Kidney (tissue), 14 donors: Measurements from ENCODE around the gene KHNYN. TPM values are rescaled to one million over a fixed set of nuclear protein-coding genes. Genes with fewer than 3 reads are reported as not detected.

Source experiments
- DNase-seq, 5 donors: peaks; one replicate each; pipeline ENCODE4 v3.0.0-alpha.2; 2013 to 2020
- FAIRE-seq: peaks from 2 replicates; lab custom pipeline; 2012; peaks lifted over from hg19 to GRCh38; lab: Jason Lieb, UNC
- H3K27ac ChIP-seq, 2 donors: one replicate each; pipeline ENCODE4 v1.7.0; 2013; ENCODE audit warnings: low read depth in 2 of 2, low read length in 2 of 2, inconsistent platforms in 1 of 2
- H3K27me3 ChIP-seq: one replicate; pipeline ENCODE4 v1.7.1; 2013; ENCODE audit warnings: low read length, inconsistent platforms; ENCODE audit not compliant: control insufficient read depth, insufficient read depth
- H3K36me3 ChIP-seq, 3 donors: one replicate each; pipeline versions ENCODE4 v1.7.0 to v1.7.1; 2013; ENCODE audit warnings: low read length in 3 of 3, control low read depth in 1 of 3, inconsistent platforms in 1 of 3; ENCODE audit not compliant: insufficient read depth in 3 of 3, control insufficient read depth in 2 of 3
- H3K4me1 ChIP-seq, 3 donors: one replicate each; pipeline versions ENCODE4 v1.7.0 to v1.7.1; 2013; ENCODE audit warnings: low read length in 3 of 3, inconsistent platforms in 1 of 3, low read depth in 1 of 3; ENCODE audit not compliant: control insufficient read depth in 2 of 3, insufficient read depth in 2 of 3
- H3K4me3 ChIP-seq, 3 donors: one replicate each; pipeline versions ENCODE4 v1.7.0 to v1.8.1; 2013; ENCODE audit warnings: low read length in 3 of 3, control low read depth in 1 of 3, inconsistent platforms in 1 of 3
- H3K9ac ChIP-seq, 3 donors: one replicate each; pipeline versions ENCODE4 v1.7.0 to v1.7.1; 2013; ENCODE audit warnings: low read length in 3 of 3, control low read depth in 1 of 3, inconsistent platforms in 1 of 3
- H3K9me3 ChIP-seq, 3 donors: one replicate each; pipeline versions ENCODE4 v1.7.0 to v1.7.1; 2013; ENCODE audit warnings: low read length in 3 of 3, control low read depth in 1 of 3, inconsistent platforms in 1 of 3; ENCODE audit not compliant: control insufficient read depth in 2 of 3, insufficient read depth in 1 of 3
- intact Hi-C: fragments of 100-400 bp; cut with DNase I; formaldehyde crosslinking; loops from one replicate; pipeline ENCODE4 v1.11.1; 2022
- polyA plus RNA-seq: library from polyadenylated mRNA; stranded (reverse); fragments of 350-450 nt; fragmentation: Illumina TruSeq; extraction: RNeasy Lipid Tissue Mini Kit (QIAGEN cat#74804); gene quantifications from one replicate; pipeline ENCODE4 v1.2.3, GENCODE V29; 2014; ENCODE audit warnings: low read depth, low replicate concordance; ENCODE audit not compliant: insufficient read depth
- total RNA-seq: library from RNA; stranded (reverse); fragmentation: NEBNext Ultra II Directional; extraction: Animal tissue kit (Norgen Biotek cat#: 25700); gene quantifications from one replicate; pipeline ENCODE4 v1.2.1, GENCODE V29; 2021
- TF ChIP-seq, protein P1 (sequence below): IDR thresholded peaks from 3 replicates; pipeline ENCODE4 v1.5.1; 2012; ENCODE audit warnings: mild to moderate bottlenecking, moderate library complexity, borderline replicate concordance; ENCODE audit not compliant: insufficient read depth; ENCODE audit errors: extremely low read depth
- donor health status: control.
- donor health status: control.
- donor health status: control.
- donor health status: control.
- donor health status: control.
- donor health status: DM: yes; HTN: yes; CAD: no.
- donor health status: Normal renal cell carcinoma (clear cell type).

KHNYN gene
- total and polyA plus RNA-seq, 2 donors from 2014 or later = 9.7 to 53.9 TPM

DNA sequence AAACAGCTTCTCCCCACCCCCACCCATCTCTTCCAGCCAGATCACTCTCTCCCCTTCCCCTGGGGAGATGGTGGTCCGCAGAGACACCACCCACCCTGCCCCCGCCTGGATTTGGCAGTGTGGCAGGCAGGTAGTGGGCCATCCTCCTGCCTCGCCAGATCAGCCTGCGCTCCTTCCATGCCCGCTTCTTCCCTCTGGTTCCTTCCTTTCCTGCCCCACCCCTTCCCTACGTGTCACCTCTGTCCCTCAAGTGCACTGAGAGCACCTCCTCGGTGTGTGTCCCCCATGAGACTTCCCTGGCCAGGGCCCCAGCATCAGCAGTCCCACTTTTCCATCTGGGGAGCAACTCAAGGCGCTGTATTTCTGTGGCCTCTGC, 30.3 kb upstream of the KHNYN start:
- FAIRE-seq = no peak
- H3K36me3 ChIP-seq = no peaks in the 10 kb centered on the region
- peak overlapping the region; percentile 66 to 69 (median 67) for H3K4me3 ChIP-seq
- H3K27ac ChIP-seq = no peak overlapping the region
- peak in 2 of 5 donors; percentile 24 to 75 for DNase-seq
- H3K9me3 ChIP-seq = no peaks in the 10 kb centered on the region
- peaks cover 13 to 21% (median 17%) of the 10 kb centered on the region in 3 donors for H3K4me1 ChIP-seq
- intact Hi-C loops = no loop called here
- TF ChIP-seq, protein P1, sequence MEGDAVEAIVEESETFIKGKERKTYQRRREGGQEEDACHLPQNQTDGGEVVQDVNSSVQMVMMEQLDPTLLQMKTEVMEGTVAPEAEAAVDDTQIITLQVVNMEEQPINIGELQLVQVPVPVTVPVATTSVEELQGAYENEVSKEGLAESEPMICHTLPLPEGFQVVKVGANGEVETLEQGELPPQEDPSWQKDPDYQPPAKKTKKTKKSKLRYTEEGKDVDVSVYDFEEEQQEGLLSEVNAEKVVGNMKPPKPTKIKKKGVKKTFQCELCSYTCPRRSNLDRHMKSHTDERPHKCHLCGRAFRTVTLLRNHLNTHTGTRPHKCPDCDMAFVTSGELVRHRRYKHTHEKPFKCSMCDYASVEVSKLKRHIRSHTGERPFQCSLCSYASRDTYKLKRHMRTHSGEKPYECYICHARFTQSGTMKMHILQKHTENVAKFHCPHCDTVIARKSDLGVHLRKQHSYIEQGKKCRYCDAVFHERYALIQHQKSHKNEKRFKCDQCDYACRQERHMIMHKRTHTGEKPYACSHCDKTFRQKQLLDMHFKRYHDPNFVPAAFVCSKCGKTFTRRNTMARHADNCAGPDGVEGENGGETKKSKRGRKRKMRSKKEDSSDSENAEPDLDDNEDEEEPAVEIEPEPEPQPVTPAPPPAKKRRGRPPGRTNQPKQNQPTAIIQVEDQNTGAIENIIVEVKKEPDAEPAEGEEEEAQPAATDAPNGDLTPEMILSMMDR = no peak
- no peaks in the 10 kb centered on the region for H3K27me3 ChIP-seq
- H3K9ac ChIP-seq = peak overlapping the region; percentile 16 to 68 (median 50)

DNA sequence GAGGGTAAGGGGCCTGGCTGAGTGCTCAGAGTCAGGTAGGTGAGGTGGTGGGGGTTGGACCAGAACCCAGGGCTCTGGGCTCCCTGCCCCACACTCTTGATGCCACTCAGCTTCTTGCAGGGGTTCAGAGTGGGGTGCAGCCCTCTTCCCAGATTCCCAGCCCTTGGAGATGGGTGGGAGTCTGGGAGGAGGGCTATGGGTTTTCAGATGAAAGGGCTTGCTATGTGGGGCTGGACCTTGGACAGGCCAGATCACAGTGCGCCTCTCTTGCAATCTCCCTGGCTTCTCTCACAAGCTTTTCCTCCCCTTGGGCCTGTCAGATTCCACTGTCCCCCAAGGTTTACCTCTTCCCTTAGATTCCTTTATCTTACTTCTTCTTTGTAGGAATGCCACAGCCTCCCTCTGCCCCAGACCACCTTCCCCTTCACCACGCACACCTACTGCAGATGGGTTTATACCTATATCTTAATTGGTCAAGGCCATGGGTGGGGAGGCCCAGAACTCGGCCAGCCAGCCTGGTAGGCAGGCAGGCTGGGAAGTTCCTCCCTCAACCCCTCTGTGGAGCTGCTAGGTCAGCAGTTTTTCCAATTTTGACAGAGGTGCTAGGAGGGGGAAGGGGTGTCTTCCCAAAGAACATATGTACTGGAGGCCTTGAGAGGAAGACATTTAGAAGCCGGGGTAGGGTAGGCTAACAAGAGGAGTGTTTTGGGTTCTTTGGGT, 29.6 kb upstream of the KHNYN start:
- Histone ChIP-seq H3K9me3 (no peaks in the 10 kb centered on the region), H3K4me1 (peaks cover 13 to 21% (median 19%) of the 10 kb centered on the region in 3 donors), H3K36me3 (no peaks in the 10 kb centered on the region), H3K4me3 (peak overlapping the region in 2 of 3 donors; percentile 66 to 67), H3K27me3 (no peaks in the 10 kb centered on the region), H3K27ac (no peak overlapping the region), H3K9ac (peak overlapping the region in 1 of 3 donors; percentile 68)
- no peak for DNase-seq
- TF ChIP-seq, protein P1 = no peak
- intact Hi-C loops = no loop called here
- no peak for FAIRE-seq

GRCh38 chr14:24401810-24402702, 27.7 kb upstream of the KHNYN start:
- intact Hi-C loops = no loop called here
- Histone ChIP-seq H3K36me3 (no peaks in the 10 kb centered on the region), H3K9ac (no peak overlapping the region), H3K27ac (no peak overlapping the region), H3K9me3 (no peaks in the 10 kb centered on the region), H3K4me1 (peaks cover 13 to 21% (median 19%) of the 10 kb centered on the region in 3 donors), H3K27me3 (no peaks in the 10 kb centered on the region), H3K4me3 (peak overlapping the region in 1 of 3 donors; percentile 6)
- TF ChIP-seq, protein P1 = no peak
- no peak for FAIRE-seq
- peak in 1 of 5 donors; percentile 31 for DNase-seq
